HL-60 (cell line): ENCODE data around the gene HES5.

Experiments
- CTCF ChIP-seq: IDR thresholded peaks from one replicate; pipeline ENCODE4 v1.5.1; 2011; ENCODE audit warnings: low read length, control low read depth, inconsistent platforms; ENCODE audit not compliant: insufficient read depth
- GABPA ChIP-seq: IDR thresholded peaks from 2 replicates; pipeline ENCODE4 v1.6.1; 2012; ENCODE audit warnings: low read depth
- POLR2AphosphoS5 ChIP-seq: IDR thresholded peaks from 2 replicates; pipeline ENCODE4 v1.6.1; 2012; ENCODE audit warnings: low read depth

- TF ChIP-seq CTCF: no peak
- no peak for TF ChIP-seq GABPA
- no peak for TF ChIP-seq POLR2AphosphoS5
Observed at GRCh38 chr1:2505461-2505994, 24.5 kb downstream of the HES5 start.
